C4-2B (cell line): ENCODE measurements around the gene PCDH15.

Experiments used
- CTCF ChIP-seq: fragments of 450-650 bp; conservative IDR thresholded peaks from 2 replicates; pipeline ENCODE4 v1.5.1; 2017; ENCODE audit warnings: mild to moderate bottlenecking
- ZFX ChIP-seq: fragments of 450-650 bp; IDR thresholded peaks from 2 replicates; pipeline ENCODE4 v1.6.1; 2017

DNA sequence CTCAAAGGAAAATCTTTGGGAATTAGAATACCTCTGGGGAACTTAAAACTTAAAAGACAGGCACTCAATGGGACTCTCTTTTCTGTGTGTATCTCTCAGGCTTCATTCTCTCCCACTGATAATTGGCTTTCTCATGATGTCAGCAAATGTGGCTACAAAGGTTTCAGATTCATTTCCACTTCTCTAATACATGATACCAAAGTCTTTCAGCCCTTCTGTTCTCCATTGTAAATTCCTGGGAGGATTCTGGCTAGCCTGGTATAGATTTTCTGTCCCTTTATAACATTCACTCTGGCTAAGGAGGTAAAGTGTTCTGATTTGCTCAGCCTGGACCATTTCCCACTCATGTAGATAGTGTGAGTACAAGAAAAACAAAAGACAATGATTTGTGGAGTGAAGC lies 606.2 kb downstream of the PCDH15 start:
- TF ChIP-seq CTCF, result no peak
- TF ChIP-seq ZFX, result no peak
